ENCODE results near the gene IL1R1.

IL1R1 gene

GRCh38 chr2:102110171-102110570 is 32.4 kb upstream of the IL1R1 start:
- no peak for TF ChIP-seq TAF1 (IDR thresholded peaks at IDR 0.05; ENCODE audit: low read depth)
- no peak for TF ChIP-seq RAD21 (IDR thresholded peaks at IDR 0.05; ENCODE audit: low read depth)
- no peak for TF ChIP-seq CEBPB (IDR thresholded peaks at IDR 0.05)
- TF ChIP-seq EP300 (IDR thresholded peaks at IDR 0.05; ENCODE audit: borderline replicate concordance), result no peak
- TF ChIP-seq TCF12 (IDR thresholded peaks at IDR 0.05; ENCODE audit: low read depth), result no peak

GRCh38 chr2:102110596-102111334 is 31.8 kb upstream of the IL1R1 start:
- TF ChIP-seq NFIC (IDR thresholded peaks at IDR 0.05) (no peak), USF1 (IDR thresholded peaks at IDR 0.05) (no peak), TEAD4 (IDR thresholded peaks at IDR 0.05) (no peak), CREB1 (IDR thresholded peaks at IDR 0.05; ENCODE audit: low read depth) (no peak), EP300 (IDR thresholded peaks at IDR 0.05; ENCODE audit: borderline replicate concordance) (no peak), REST (IDR thresholded peaks at IDR 0.05; ENCODE audit: low read depth) (no peak), CEBPB (IDR thresholded peaks at IDR 0.05) (no peak), EGR1 (IDR thresholded peaks at IDR 0.05) (no peak), YY1 (IDR thresholded peaks at IDR 0.05; ENCODE audit: low read depth) (no peak), TCF12 (IDR thresholded peaks at IDR 0.05; ENCODE audit: low read depth) (no peak), FOXM1 (IDR thresholded peaks at IDR 0.05; ENCODE audit: borderline replicate concordance, low read depth) (no peak), RAD21 (IDR thresholded peaks at IDR 0.05; ENCODE audit: low read depth) (no peak), ZBTB7A (IDR thresholded peaks at IDR 0.05; ENCODE audit: low read depth) (no peak), TAF1 (IDR thresholded peaks at IDR 0.05; ENCODE audit: low read depth) (no peak)
- TF ChIP-seq, protein P1, sequence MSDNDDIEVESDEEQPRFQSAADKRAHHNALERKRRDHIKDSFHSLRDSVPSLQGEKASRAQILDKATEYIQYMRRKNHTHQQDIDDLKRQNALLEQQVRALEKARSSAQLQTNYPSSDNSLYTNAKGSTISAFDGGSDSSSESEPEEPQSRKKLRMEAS (IDR thresholded peaks at IDR 0.05), result no peak

DNA sequence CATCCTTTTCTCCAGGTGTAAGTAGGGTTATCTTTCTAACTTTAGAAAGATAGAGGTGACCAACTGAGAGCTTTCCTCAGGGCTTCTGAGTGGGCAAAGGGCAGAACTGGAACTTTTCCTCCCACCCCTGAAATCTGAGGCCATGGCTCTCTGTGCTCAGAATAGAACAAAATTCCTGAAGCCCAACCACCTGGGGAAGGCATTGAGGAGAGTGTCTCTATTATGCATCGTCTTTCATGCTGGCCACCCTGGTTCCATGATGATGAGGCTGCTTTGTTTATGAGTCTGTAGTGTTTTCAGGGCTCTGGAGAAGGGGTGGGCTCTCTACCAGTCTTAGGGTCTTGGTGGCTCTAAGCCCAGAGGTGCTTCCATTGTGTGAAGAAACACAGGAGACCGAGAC is 30.7 kb upstream of the IL1R1 start:
- no peak for TF ChIP-seq EGR1 (IDR thresholded peaks at IDR 0.05)
- no peak for TF ChIP-seq TCF12 (IDR thresholded peaks at IDR 0.05; ENCODE audit: low read depth)
- TF ChIP-seq USF1 (IDR thresholded peaks at IDR 0.05), result no peak
- TF ChIP-seq TEAD4 (IDR thresholded peaks at IDR 0.05), result no peak
- TF ChIP-seq, protein P1 (IDR thresholded peaks at IDR 0.05), result no peak
- TF ChIP-seq FOXM1 (IDR thresholded peaks at IDR 0.05; ENCODE audit: borderline replicate concordance, low read depth), result no peak
- no peak for TF ChIP-seq YY1 (IDR thresholded peaks at IDR 0.05; ENCODE audit: low read depth)
- TF ChIP-seq CEBPB (IDR thresholded peaks at IDR 0.05), result no peak
- no peak for TF ChIP-seq EP300 (IDR thresholded peaks at IDR 0.05; ENCODE audit: borderline replicate concordance)
- TF ChIP-seq RAD21 (IDR thresholded peaks at IDR 0.05; ENCODE audit: low read depth), result no peak
- TF ChIP-seq TAF1 (IDR thresholded peaks at IDR 0.05; ENCODE audit: low read depth), result no peak
- TF ChIP-seq CREB1 (IDR thresholded peaks at IDR 0.05; ENCODE audit: low read depth), result no peak
- no peak for TF ChIP-seq ZBTB7A (IDR thresholded peaks at IDR 0.05; ENCODE audit: low read depth)
- TF ChIP-seq REST (IDR thresholded peaks at IDR 0.05; ENCODE audit: low read depth), result no peak
- TF ChIP-seq NFIC (IDR thresholded peaks at IDR 0.05), result no peak

- TF ChIP-seq TAF1 (IDR thresholded peaks at IDR 0.05; ENCODE audit: low read depth), result no peak
- TF ChIP-seq CEBPB (IDR thresholded peaks at IDR 0.05), result no peak
These were observed 30.3 kb upstream of the IL1R1 start for GRCh38 chr2:102112271-102112670.

DNA sequence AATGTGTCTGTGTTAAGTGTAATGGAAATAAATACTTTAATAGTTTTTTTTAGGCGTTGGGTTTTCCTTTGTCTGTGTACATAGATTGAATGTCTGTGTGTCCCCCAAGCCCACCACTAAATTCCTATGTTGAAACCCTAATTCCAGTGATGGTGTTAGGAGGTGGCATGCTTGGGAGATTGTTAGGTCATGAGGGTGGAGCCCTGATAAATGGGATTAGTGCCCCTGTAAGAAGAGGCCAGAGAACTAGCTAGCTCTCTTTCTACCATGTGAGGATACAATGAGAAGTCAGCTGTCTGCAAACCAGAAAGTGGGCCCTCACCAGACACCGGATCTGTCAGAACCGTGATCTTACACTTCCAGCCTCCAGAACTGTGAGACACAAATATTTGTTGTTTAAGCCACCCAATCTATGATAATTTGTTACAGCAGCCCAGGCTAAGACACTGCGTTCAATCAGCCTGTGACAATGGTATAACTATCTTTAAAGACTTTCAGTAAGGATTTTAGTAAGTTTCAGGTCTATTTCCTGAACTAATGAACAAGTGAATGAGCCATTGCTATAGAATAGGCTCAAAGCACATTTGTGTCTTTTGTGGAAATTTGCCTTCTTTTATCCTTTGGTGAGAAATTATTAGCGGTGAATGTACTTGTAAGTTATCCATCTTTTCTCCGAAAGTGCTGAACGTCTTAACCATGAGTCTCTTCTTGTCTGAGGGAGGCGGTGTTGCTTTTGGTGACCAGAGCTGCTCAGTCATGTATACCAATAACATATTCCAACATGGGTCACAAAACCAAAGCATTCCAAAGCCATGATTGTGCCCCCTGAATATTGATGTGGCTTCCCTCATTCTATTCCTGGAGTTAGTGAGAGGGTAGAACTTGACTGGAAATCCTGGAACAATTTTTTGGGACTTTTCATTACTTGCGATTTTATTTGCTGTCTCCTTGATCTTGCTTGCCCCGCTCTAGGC is 29.6 kb upstream of the IL1R1 start:
- no peak for TF ChIP-seq ZBTB7A (IDR thresholded peaks at IDR 0.05; ENCODE audit: low read depth)
- no peak for TF ChIP-seq USF1 (IDR thresholded peaks at IDR 0.05)
- TF ChIP-seq YY1 (IDR thresholded peaks at IDR 0.05; ENCODE audit: low read depth), result no peak

All from Ishikawa (cell line).